ENCODE results near the gene CATSPERE. TPM values are rescaled to one million over a fixed set of nuclear protein-coding genes. Genes with fewer than 3 reads are reported as not detected.
"Not testable (repeated sequence)": the region's sequence is repeated elsewhere in the genome, so short reads cannot be mapped to it uniquely, and the experiment has no call there.

Gene CATSPERE
- total RNA-seq, 3 donors from 2014 or later, result 1.3 to 3.2 (median 2.0) TPM

GRCh38 chr1:244662599-244662998 lies 201.5 kb downstream of the CATSPERE start:
- intact Hi-C loops (cut with DNase I; ENCODE audit: low total_unique reads), result no loop called here
- no peaks in the 10 kb centered on the region for H3K9me3 ChIP-seq
- H3K36me3 ChIP-seq, result no peaks in the 10 kb centered on the region
- no peak overlapping the region for H3K27ac ChIP-seq
- H3K4me3 ChIP-seq, result no peak overlapping the region
- TF ChIP-seq POLR2A (IDR thresholded peaks at IDR 0.05), result no peak
- no peak for TF ChIP-seq CTCF (IDR thresholded peaks at IDR 0.05)
- TF ChIP-seq POLR2AphosphoS5 (IDR thresholded peaks at IDR 0.05), result no peak
- no peak for DNase-seq (ENCODE audit: low spot score in 2 of 2)
- H3K27me3 ChIP-seq, result no peaks in the 10 kb centered on the region
- H3K4me1 ChIP-seq, result peaks cover 0 to 5% of the 10 kb centered on the region in 2 donors

GRCh38 chr1:244664353-244664752 lies 203.3 kb downstream of the CATSPERE start:
- TF ChIP-seq POLR2AphosphoS5 (IDR thresholded peaks at IDR 0.05), result no peak
- no peak for TF ChIP-seq CTCF (IDR thresholded peaks at IDR 0.05)
- TF ChIP-seq POLR2A (IDR thresholded peaks at IDR 0.05), result no peak
- intact Hi-C loops (cut with DNase I; ENCODE audit: low total_unique reads), result no loop called here
- Histone ChIP-seq H3K4me3 (no peak overlapping the region), H3K27ac (no peak overlapping the region), H3K9me3 (no peaks in the 10 kb centered on the region), H3K36me3 (no peaks in the 10 kb centered on the region), H3K27me3 (no peaks in the 10 kb centered on the region), H3K4me1 (no peaks in the 10 kb centered on the region)
- no peak for DNase-seq (ENCODE audit: low spot score in 2 of 2)

GRCh38 chr1:244665771-244666217 lies 204.7 kb downstream of the CATSPERE start:
- H3K36me3 ChIP-seq, result no peaks in the 10 kb centered on the region
- no peak overlapping the region for H3K4me3 ChIP-seq
- TF ChIP-seq CTCF (IDR thresholded peaks at IDR 0.05) (no peak), POLR2AphosphoS5 (IDR thresholded peaks at IDR 0.05) (no peak), POLR2A (IDR thresholded peaks at IDR 0.05) (no peak)
- no peaks in the 10 kb centered on the region for H3K27me3 ChIP-seq
- no peak overlapping the region for H3K27ac ChIP-seq
- H3K9me3 ChIP-seq, result no peaks in the 10 kb centered on the region
- intact Hi-C loops (cut with DNase I; ENCODE audit: low total_unique reads), result no loop called here
- no peaks in the 10 kb centered on the region for H3K4me1 ChIP-seq
- DNase-seq (ENCODE audit: low spot score in 2 of 2), result no peak

- H3K36me3 ChIP-seq; H3K27me3 ChIP-seq; H3K4me3 ChIP-seq; H3K4me1 ChIP-seq; H3K9me3 ChIP-seq; intact Hi-C loops (cut with DNase I; ENCODE audit: low total_unique reads); DNase-seq (ENCODE audit: low spot score in 2 of 2); H3K27ac ChIP-seq: not testable (repeated sequence)
These were observed 205.8 kb downstream of the CATSPERE start for GRCh38 chr1:244666672-244667418.

GRCh38 chr1:244667797-244668196 lies 206.7 kb downstream of the CATSPERE start:
- no peak overlapping the region for H3K4me3 ChIP-seq
- H3K27me3 ChIP-seq, result no peaks in the 10 kb centered on the region
- intact Hi-C loops (cut with DNase I; ENCODE audit: low total_unique reads), result no loop called here
- no peaks in the 10 kb centered on the region for H3K4me1 ChIP-seq
- TF ChIP-seq POLR2AphosphoS5 (IDR thresholded peaks at IDR 0.05), result no peak
- H3K27ac ChIP-seq, result no peak overlapping the region
- H3K9me3 ChIP-seq, result no peaks in the 10 kb centered on the region
- no peaks in the 10 kb centered on the region for H3K36me3 ChIP-seq
- no peak for DNase-seq (ENCODE audit: low spot score in 2 of 2)

GRCh38 chr1:244672946-244673682 lies 212.0 kb downstream of the CATSPERE start:
- Histone ChIP-seq H3K4me1 (no peaks in the 10 kb centered on the region), H3K27ac (peak overlapping the region in 1 of 2 donors; percentile 14), H3K36me3 (no peaks in the 10 kb centered on the region), H3K4me3 (no peak overlapping the region), H3K27me3 (no peaks in the 10 kb centered on the region), H3K9me3 (no peaks in the 10 kb centered on the region)
- DNase-seq (ENCODE audit: low spot score in 2 of 2), result no peak
- intact Hi-C loops (cut with DNase I; ENCODE audit: low total_unique reads), result no loop called here
- TF ChIP-seq POLR2AphosphoS5 (IDR thresholded peaks at IDR 0.05) (no peak), CTCF (IDR thresholded peaks at IDR 0.05) (no peak)

Measured in breast epithelium (tissue), 4 donors.